Panc1 (cell line): ENCODE data around the gene DACT1.

Experiments
- POLR2AphosphoS5 ChIP-seq: IDR thresholded peaks from 2 replicates; pipeline ENCODE4 v1.6.1; 2012; ENCODE audit warnings: mild to moderate bottlenecking, low read depth, low read length, moderate library complexity
- SIN3A ChIP-seq: IDR thresholded peaks from 2 replicates; pipeline ENCODE4 v1.6.1; 2012; ENCODE audit warnings: low read depth, mild to moderate bottlenecking, low read length, moderate library complexity, borderline replicate concordance; ENCODE audit not compliant: insufficient read depth
- TCF7L2 ChIP-seq: IDR thresholded peaks from 2 replicates; pipeline ENCODE4 v1.6.1; 2011; ENCODE audit warnings: mild to moderate bottlenecking, low read depth, low read length, inconsistent platforms
- TF ChIP-seq, protein P1 (sequence below): fragments of 450-650 bp; IDR thresholded peaks from 2 replicates; pipeline ENCODE4 v1.5.1; 2017; ENCODE audit warnings: mild to moderate bottlenecking
- TF ChIP-seq, protein P2 (sequence below), 2 experiments: IDR thresholded peaks; 2 replicates each; pipeline ENCODE4 v1.6.1; 2011 to 2012; ENCODE audit warnings: low read depth in 2 of 2, control low read depth in 1 of 2, low read length in 1 of 2, mild to moderate bottlenecking in 1 of 2, moderate library complexity in 1 of 2; ENCODE audit not compliant: insufficient read depth in 1 of 2

DNA sequence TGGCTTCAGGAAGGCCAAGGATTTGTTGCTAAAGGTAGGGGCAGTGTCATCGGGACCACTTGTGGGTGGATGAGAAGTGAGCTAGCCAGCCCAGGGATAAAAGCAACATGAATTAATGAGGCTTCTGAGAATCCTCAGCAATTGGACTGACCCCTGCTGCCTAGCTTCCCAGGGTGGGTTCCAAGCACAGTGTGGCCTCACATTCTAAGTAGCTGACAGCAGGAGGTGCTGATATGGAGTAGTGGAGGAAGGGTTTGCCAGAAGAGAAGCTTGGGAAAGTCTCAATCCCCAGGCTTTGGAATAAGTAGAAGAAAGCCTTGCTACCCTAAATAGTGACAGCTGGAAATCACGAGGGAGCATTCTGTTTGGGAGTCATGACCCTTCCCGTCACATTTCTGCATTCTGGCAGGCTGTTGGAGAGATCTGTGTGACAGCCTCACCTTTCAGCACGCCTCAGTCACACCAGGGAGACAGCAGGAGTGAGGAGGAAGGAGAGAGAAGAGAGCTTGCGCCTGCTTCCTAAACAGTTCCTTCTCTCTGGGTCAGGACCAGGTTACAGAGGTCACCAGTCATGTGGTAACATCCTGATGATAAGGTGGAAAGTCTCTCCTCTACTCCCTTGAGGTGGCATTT, 31.2 kb downstream of the DACT1 start:
- TF ChIP-seq, protein P1, sequence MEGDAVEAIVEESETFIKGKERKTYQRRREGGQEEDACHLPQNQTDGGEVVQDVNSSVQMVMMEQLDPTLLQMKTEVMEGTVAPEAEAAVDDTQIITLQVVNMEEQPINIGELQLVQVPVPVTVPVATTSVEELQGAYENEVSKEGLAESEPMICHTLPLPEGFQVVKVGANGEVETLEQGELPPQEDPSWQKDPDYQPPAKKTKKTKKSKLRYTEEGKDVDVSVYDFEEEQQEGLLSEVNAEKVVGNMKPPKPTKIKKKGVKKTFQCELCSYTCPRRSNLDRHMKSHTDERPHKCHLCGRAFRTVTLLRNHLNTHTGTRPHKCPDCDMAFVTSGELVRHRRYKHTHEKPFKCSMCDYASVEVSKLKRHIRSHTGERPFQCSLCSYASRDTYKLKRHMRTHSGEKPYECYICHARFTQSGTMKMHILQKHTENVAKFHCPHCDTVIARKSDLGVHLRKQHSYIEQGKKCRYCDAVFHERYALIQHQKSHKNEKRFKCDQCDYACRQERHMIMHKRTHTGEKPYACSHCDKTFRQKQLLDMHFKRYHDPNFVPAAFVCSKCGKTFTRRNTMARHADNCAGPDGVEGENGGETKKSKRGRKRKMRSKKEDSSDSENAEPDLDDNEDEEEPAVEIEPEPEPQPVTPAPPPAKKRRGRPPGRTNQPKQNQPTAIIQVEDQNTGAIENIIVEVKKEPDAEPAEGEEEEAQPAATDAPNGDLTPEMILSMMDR, result no peak
- no peak for TF ChIP-seq POLR2AphosphoS5
- TF ChIP-seq, protein P2, sequence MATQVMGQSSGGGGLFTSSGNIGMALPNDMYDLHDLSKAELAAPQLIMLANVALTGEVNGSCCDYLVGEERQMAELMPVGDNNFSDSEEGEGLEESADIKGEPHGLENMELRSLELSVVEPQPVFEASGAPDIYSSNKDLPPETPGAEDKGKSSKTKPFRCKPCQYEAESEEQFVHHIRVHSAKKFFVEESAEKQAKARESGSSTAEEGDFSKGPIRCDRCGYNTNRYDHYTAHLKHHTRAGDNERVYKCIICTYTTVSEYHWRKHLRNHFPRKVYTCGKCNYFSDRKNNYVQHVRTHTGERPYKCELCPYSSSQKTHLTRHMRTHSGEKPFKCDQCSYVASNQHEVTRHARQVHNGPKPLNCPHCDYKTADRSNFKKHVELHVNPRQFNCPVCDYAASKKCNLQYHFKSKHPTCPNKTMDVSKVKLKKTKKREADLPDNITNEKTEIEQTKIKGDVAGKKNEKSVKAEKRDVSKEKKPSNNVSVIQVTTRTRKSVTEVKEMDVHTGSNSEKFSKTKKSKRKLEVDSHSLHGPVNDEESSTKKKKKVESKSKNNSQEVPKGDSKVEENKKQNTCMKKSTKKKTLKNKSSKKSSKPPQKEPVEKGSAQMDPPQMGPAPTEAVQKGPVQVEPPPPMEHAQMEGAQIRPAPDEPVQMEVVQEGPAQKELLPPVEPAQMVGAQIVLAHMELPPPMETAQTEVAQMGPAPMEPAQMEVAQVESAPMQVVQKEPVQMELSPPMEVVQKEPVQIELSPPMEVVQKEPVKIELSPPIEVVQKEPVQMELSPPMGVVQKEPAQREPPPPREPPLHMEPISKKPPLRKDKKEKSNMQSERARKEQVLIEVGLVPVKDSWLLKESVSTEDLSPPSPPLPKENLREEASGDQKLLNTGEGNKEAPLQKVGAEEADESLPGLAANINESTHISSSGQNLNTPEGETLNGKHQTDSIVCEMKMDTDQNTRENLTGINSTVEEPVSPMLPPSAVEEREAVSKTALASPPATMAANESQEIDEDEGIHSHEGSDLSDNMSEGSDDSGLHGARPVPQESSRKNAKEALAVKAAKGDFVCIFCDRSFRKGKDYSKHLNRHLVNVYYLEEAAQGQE (IDR thresholded peaks at IDR 0.05; ENCODE audit: insufficient read depth in 1 of 2, low read depth in 2 of 2, low read length in 1 of 2), result no peak
- no peak for TF ChIP-seq SIN3A
- no peak for TF ChIP-seq TCF7L2
